Epithelial cell of proximal tubule (primary cell): ENCODE results near the gene C11orf87. TPM values are rescaled to one million over a fixed set of nuclear protein-coding genes. Genes with fewer than 3 reads are reported as not detected.

ENCODE experiments used
- DNase-seq: peaks from one replicate; pipeline ENCODE4 v3.0.0-alpha.2; 2011; ENCODE audit warnings: low read depth
- H3K4me3 ChIP-seq: 2 replicates; pipeline ENCODE4 v1.5.1; 2011; ENCODE audit warnings: low read depth, mild to moderate bottlenecking, low read length
- CTCF ChIP-seq: conservative IDR thresholded peaks from 2 replicates; pipeline ENCODE4 v1.5.1; 2012; ENCODE audit warnings: low read depth, mild to moderate bottlenecking, low read length
- total RNA-seq: library from RNA; depleted of rRNA; stranded (reverse); fragments of >200 nt; gene quantifications from 2 replicates; pipeline ENCODE4 v1.2.3, GENCODE V29; 2015

The C11orf87 gene
- total RNA-seq, 1 donor from 2014 or later = not detected

- TF ChIP-seq CTCF = no peak
- DNase-seq = no peak
Observed at GRCh38 chr11:109443052-109443451, 21.1 kb downstream of the C11orf87 start.

DNA sequence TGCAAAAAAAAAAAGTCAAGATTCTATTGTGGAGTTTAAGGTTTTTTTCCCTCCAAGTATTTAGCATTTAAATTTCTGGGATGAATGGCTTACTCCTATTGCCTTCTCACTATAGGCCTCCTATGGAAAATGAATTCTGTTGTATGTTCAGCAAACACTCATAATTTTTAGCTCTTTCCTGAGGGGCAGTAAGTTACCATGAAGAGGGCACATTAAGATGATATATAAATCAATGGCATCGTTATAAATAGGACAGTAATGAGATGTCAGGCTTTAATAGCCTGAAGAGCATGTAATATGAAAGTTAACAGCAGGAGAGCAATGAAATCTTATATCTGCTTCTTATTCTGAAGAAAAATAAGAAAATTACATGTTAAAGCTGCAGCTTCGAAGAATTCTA is 32.9 kb downstream of the C11orf87 start:
- no peak overlapping the region for H3K4me3 ChIP-seq
- no peak for TF ChIP-seq CTCF
- DNase-seq = no peak

More at GRCh38 chr11:109443052-109443451, 21.1 kb downstream of the C11orf87 start:
- no peak overlapping the region for H3K4me3 ChIP-seq
